T-helper 2 cell (primary cell): ENCODE data around the gene TMEM213.

Experiments used
- DNase-seq, 5 experiments: peaks; one replicate each; pipeline versions ENCODE4 v3.0.0 to v3.0.0-alpha.2; 2012 to 2022

The TMEM213 gene

DNA sequence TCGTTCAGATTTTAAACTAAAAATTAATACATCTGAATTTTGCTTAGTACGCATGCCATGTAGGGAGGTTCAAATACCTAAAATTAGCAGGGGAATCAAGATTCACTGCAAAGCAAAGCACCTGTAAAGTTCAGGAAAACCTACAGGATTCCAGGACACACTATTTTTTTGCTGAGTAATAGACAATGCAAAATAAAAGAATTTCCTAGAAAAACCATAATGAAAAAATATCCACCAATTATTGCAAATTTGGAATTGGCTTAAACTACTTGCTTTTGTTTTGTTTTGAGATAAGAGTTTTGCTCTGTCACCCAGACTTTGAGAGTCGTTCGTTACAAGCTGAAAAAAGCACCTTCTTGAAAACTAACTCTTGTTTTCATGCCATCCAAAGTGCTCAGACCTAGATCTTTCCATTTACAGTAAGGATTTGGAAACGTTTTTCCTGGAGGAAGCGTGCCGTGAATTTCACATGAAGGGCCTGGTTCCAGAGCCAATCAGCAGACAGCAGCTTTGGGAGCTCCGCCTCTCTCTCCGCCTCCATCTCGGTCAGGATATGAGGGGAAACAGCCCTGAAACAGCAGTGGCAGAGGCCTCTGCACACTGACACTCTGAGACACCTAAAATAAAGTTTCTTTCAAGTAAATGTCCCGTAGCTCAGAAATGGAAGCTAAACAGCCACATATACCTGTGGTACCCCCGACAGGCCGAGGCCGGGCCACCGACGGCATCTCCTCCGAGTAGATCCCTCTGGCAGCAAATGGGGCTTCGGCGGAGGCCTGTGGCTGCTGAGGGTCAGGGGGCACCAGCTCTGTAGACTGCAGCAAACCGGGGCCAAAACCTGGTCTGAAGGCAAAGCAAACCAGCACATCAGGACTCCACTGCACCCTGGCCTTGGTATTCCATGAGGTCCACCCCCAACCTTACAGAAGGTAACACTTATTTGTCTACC is 46.1 kb downstream of the TMEM213 start:
- DNase-seq: no peak

DNA sequence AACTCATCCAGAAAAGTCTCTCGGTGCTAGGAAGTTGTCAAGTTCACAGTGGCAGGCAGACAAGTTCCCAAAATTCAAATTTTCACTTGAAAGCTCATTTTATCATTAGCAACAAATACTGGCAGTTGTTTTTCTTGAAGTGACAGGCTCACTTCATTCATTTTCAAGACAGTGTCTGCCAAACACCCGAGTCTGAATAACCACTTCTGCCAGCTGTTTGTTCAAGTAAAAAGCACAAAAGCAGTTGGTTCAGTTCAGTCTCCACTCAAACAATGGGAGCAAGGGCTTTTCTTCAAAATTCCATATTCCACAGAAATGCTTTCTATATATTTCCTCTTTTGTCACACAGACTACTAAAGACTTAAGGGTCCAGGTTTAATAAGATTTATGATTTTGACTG is 47.9 kb downstream of the TMEM213 start:
- no peak for DNase-seq

DNA sequence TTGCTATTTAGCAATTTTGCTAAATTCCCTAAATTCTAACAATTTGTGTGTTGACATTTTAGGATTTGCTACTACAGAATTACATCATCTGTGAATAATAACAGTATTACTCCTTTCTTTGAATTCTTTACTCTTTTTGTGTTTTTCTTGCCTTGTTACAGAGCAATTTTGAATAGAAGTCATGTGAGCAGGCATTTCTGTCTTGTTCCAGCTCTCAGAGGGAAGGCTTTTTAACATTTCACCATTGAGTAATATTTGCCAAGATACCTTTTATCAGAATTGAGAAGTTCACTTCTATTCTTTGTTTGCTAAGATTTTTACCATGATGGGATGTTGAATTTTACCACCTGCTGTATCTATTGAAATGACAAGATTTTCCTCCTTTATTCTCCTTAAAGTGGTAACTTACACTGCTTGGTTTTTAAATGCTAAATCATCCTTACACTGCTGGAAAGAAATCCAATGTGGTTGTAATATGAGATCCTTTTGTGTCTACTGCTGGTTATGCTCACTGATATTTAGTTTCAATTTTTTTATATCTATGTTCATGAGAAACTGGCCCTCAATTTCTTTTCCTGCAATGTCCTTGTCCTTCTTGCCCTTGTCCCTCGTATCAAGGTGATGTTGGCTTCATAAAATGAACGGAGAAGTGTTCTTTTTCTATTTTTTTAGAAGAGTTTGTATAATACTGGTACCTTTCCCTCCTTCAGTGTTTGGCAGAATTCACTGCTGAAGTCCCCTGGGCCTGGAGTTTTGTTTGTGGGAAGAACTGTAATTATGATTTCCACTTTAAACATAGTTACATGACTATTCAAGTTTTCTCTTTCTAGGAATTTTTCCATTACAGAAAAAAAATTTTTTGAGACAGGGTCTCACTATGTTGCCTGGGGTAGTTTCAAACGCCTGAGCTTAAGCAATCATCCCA is 50.5 kb downstream of the TMEM213 start:
- DNase-seq: no peak

DNA sequence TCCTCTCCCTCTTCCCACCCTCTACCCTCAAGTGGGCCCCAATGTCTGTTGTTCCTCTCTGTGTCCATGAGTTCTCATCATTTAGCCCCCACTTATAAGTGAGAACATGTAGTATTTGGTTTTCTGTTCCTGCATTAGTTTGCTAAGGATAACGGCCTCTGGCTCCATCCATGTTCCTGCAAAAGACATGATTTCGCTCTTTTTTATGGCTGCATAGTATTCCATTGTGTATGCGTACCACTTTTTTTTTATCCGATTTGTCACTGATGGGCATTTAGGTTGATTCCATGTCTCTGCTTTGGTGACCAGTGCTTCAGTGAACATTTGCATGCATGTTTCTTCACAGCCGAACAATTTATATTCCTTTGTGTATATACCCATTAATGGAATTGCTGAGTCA is 51.9 kb downstream of the TMEM213 start:
- no peak for DNase-seq

DNA sequence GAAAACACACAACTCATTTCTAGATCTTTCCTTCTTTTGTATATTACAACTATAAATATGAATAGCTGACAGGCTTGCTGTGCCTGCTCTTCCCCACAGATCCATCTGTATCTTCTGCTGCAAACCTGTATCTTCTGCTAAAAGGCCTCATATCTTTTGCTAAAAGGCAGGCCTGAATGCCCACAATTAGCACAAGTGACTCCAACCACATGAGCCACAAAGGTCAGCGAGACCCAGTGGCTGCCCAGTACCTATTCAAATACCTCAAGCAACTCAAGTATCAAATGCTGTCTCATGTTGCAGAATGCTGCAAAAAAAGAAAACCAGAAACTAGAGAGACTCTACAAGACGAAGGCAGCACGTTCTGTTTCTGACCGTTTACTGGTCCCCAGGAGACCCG is 54.7 kb downstream of the TMEM213 start:
- DNase-seq: no peak

DNA sequence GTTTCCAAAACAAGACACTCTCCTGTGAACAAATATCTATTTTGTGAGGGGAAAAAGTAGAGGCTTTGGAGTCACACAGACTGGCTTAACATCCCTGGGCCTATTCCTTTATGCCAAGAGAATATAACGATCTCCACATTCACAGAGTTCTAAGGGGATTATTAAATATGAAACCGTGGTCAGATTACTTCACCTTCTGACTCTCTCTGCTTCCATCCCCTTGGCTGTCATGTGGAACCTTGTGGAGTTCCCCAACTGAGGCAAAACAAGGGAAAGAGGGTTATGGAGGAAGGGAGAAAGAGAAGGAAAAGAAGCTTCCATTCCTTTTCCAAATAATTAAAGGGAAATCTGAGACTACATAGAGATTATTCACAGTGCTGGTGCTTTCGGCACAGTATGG is 55.7 kb downstream of the TMEM213 start:
- DNase-seq: no peak

DNA sequence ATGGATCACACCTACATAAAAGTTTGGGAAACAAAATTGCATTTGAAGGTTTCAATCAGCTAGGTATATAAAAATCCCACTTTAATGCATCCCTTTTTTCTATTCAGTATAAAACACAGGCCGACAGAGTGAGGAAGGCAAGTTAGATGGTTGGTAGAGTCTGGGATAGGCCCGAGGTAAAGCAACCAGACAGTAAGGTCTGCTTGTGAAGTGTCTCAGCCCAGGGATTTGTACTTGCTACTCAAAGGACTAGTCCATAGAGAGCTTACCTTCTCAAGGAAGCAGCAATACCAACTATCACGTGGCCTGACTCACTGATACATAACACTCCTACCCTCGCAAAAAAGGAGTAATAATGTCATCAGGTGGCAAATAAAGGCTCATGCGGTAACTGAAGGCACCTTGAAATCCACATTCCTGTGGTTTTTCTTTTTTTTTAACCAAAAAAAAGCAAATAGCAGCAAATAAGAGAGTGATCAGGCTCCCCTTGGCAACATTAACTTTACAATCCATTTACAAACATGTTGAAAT is 56.4 kb downstream of the TMEM213 start:
- no peak for DNase-seq

DNA sequence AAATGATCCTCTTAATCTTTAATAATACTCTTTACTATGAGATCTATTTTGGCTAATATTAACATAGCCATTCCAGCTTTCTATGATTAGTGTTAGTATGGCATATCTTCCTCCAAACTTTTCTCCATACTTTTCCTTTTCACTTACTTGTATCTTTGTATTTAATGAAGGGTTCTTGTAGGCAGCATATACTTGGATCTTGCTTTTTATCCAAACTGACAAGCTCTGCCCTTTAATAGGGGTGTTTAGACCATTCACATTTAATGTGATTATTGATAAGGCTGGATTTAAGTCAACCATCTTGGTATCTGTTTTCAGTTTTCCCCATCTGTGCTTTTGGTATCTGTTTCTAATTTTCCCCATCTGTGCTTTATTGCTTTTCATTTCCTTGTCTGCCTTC is 59.9 kb downstream of the TMEM213 start:
- no peak for DNase-seq

DNA sequence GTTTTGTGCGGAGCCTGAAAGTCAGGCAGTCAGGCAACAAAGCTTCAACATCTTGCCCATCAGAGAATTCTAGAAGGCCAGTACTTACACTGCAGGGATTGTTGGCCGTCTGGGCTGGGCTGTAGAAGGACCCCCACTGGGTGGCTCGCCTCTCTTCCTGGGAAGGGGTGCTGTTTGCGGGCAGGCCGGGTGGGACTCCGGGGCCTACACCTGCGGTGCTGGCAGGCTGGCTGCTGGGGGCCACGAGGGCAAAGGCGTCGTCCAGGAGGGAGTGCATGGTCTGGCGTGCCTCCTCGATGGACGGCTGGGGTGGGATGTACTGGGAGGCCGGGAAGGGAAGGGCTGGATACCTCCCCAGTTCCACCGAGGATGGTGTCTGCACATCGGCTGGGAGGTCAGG is 63.3 kb downstream of the TMEM213 start:
- DNase-seq: no peak

DNA sequence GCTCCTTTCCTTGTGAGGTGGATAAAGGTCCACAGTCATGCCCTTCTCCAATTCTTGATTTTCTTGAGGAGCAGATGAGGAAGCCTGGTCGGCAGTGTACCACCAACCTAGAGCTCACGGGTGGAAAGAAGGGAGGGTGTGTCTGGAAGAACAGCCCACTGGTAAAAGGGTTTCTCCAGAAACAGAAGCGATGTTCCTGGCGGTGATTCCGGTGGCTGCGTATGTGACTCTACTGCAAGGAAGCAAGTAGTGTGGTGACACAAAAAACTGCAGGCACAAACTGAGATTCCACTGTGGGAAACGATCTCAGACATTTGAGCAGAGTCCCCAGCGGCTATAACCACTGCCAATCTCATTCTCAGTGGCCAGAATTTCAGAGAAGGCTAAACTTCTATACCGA is 66.1 kb downstream of the TMEM213 start:
- no peak for DNase-seq

DNA sequence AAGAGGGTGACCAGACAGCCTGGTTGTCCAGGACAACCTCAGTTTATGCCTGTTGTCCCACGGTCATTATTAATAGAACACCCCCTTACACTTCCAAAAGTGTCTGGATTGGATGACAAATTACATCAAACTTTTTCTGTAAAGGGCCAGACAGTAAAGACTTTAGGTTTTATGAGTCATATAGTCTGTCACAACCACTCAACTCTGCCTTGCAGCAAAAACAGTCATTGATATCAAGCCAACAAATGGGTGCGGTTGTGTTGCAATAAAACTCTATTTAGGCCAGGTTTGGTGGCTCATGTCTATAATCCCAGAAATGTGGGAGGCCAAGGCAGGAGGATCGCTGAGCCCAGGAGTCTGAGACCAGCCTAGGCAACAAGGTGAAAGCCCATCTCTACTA is 66.9 kb downstream of the TMEM213 start:
- DNase-seq: peak in 1 of 5 experiments; percentile 42

DNA sequence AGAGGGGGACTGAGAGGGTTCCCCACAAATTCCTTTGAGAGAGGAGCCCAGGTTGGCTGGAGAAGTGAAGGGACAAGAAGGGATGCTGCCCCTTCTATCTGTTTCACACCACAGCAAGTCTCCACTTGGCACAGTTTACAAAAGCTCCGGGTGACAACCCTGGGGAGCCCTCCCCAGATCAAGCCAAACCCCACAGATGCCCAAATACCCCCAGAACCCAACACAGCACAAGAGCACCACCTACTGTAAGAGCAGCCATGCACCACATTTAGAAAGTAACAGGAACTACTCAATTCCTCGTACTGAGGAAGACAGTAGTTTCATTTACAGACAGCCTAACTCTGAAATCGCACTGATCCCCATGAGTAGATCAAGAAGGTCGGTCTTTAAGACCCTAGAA is 68.0 kb downstream of the TMEM213 start:
- DNase-seq: peak in 2 of 5 experiments; percentile 12 to 80

DNA sequence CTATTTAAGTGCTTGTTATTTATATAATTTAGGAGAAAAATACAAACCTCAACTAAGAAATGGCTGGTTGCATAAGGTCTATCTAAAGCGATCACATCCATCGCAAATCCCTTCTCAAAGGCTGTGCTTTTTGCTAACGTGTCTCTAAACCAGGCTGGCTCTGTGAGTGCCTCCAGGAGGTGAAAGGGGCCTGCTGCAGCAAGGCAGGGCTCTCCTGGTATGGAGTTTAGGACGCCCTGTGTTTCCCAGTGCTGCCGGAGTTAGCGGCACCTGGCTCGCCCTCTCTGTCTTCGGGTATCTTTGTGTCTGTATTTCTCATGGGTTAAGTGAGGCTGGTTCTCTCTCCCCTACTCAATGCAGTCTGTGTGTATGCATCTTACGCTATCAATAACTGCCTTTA is 68.6 kb downstream of the TMEM213 start:
- no peak for DNase-seq

DNA sequence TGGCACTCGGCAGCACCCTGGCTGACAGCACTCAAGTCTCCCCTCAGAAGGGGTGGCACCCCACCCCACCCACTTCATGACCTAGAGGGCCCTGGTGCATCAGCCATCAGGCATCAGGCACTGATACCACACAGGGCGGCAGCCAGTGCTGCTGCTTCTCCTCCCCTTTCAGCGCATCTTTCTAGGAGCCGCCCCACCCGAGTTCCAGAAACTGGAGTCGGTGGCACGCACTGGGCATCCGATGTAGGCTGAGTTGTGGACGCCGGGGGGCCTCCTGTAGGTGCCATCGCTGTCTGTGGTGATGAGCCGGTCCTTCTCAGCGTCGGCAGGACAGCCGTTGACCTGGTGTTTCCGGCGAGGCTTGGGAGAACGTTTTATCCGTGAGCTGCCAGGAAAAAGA is 70.0 kb downstream of the TMEM213 start:
- DNase-seq: no peak

DNA sequence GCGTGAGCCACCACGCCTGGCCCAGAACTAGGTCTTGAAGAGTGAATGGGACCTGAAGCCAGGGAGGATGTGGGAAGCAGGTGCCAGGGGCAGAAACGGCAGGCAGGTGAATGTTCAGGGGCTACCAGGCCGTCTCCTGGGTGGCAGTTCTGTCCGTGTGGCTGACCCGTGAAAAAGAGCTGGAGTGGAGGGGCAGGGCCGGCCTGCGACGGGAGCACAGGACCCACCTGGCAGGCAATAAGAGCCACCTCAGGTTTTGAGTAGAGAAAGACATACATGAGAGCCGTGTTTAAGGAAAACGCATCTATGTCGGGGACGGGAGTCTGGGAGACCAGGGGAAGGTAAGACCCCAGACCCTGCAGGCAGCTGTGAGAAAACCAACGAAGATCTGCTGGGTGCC is 70.9 kb downstream of the TMEM213 start:
- DNase-seq: no peak

DNA sequence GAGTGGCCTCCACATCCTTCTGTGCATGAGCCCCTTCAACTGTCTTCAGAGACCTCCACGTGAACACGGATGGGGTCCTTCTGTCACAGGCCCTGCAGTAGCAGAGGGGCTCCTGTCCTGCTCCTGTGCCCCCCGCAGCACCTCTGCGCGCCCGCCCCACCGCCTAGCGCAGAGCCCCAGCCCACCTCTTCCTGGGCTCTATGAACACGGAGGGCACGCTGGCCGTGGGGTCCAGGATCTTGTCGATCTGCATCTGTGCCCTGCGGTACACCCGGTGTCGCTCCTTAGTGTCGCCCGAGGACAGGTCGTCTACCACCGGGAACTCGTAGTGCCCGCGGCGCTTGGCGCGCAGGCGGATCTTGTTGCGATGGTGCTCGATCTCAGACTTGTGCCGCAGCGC is 71.6 kb downstream of the TMEM213 start:
- DNase-seq: no peak

DNA sequence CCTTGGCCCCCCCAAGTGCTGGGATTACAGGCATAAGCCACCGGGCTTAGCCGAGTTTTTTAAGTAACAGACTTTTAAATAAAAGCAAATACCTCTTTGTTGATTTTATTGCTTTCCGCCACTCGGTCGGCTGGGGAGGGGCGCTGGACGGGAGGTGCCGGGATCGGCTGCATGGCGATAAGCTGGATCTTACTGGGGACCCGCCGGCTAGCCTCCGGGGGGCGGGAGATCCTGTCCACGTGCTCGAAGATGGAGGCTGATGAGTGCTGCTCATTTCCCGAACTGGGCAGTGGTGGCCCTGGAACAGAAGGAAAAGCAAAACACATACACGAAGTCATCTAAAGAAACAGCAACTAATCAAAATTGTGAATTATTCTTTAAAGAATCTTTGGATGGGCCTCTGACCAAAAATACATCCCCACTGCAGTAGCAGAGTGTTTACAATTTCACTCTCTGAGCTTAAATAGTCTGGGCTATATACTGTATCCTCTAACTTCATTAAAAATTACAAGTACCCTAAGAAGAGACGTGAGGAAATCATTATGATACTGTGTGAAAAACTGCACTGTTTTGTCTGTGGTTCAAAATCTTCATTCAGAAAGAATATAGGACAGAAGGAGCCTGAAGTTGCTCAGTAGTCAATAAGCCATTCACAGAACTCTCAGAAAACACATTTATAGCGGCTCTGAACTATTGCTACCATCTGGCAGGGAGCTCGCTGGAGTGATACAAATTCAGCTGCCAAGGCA is 73.4 kb downstream of the TMEM213 start:
- no peak for DNase-seq

DNA sequence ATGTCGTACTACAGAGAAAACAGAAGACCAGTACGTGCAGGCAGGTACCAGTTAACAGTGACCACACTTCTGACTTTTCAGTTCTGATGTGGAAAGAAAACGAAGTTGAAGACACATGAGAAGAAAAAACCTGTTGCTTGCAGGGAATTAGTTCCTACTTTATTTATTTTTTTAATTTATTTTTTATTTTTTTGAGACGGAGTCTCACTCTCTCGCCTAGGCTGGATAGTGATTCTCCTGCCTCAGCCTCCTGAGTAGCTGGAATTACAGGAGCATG is 74.0 kb downstream of the TMEM213 start:
- DNase-seq: no peak

DNA sequence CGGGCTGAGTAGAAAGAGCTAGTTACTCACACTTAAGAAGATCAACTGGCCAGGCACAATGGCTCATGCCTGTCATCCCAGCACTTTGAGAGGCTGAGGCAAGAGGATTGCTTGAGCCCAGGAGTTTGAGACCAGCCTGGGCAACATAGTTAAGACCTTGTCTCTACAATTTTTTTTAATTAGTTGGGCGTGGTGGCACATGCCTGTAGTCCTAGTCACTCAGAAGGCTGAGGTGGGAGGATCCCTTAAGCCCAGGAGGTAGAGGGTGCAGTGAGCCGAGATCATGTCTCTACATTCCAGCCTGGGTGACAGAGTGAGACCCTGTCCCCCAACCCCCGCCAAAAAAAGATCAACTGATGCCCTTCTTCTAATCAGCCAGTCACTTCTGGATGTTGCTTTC is 74.8 kb downstream of the TMEM213 start:
- DNase-seq: no peak

DNA sequence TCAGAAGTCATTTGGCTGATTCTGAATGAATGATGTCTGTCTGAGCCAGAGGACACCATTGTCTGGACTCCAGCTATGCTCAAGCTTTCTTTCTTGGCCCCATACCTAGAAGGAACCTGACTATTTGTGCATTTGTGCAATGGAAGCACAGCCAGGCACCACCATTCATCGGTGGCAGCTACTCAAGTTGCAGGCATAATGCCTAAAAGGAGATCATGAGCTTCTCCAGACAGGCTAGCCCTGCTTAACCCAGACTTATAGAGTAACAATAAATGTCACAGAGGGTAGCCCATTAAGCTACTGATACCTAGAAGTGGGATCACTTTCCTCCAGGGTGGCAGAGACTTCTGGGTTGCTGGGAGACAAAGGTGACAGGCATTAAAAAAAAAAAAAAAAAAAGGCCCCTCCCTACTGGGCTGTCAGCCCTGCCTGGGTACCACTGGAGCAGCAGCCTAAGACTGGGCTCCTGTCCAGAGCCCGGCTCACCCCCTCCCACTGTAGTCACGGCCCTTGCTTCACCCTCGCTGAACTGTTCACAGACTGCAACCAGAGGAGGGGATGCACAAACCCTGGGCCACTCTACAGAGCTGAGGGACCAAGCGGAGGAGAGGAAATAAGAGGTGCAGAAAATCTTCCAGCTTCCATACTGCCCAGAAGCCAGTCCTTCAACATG is 75.6 kb downstream of the TMEM213 start:
- DNase-seq: no peak

DNA sequence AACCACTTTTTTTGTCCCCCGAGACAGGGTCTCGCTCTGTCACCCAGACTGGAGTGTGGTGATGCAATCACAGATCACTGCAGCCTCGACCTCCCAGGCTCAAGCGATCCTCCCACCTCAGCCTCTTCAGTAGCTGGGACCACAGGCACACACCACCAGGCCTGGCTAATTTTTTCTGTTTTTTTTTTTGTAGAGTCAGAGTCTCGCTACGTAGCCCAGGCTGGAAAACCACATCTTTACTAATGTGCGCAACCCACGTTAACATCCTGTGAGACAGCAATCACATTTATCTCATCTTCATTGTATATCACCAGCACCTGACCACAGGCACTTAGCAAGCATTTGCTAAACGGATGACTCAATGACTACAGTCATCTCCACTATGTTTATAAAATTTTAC is 78.0 kb downstream of the TMEM213 start:
- DNase-seq: peak in 4 of 5 experiments; percentile 15 to 98 (median 58)

DNA sequence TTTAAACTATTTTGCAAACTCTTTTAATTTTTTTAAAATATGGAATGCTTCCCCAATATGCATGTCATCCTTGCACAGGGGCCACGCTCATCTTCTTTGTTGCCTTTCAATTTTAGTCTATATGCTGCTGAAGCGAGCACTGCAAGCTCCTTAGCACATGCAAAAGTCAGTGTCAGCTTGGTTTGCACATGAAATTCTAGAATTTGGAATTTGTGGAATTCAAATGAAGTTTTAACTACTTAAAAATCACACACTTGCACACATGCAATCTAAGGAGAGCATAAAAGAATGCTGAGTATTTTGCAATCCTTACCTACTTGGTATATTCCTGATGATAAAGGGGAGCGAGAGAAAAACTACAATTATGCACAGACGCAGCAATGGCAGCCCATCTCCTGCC is 78.5 kb downstream of the TMEM213 start:
- no peak for DNase-seq
